Measurements from ENCODE around the gene KRTAP4-3. TPM values are rescaled to one million over a fixed set of nuclear protein-coding genes. Genes with fewer than 3 reads are reported as not detected.

Gene KRTAP4-3
- total RNA-seq, 1 donor from 2014 or later = not detected

- H3K4me3 Mint-ChIP-seq (ENCODE audit: unreplicated experiment) = no peak within 1 kb of the TSS
These were observed 9.8 kb upstream of the KRTAP4-3 start, which contains the start of gene KRTAP4-2 for GRCh38 chr17:41177727-41178271. Gene KRTAP4-2, minus strand, starts transcription at chr17:41178221. Its CDS starts 57 bp downstream, at chr17:41178164.

GRCh38 chr17:41176744-41177387 is 8.8 kb upstream of the KRTAP4-3 start:
- peaks cover 6% of the 10 kb centered on the region for H3K9me3 Mint-ChIP-seq (ENCODE audit: unreplicated experiment)
- DNase-seq = no peak
- H3K27me3 Mint-ChIP-seq (ENCODE audit: unreplicated experiment) = peaks cover 4% of the 10 kb centered on the region
- peaks cover 5% of the 10 kb centered on the region for H3K36me3 Mint-ChIP-seq (ENCODE audit: unreplicated experiment)
- TF ChIP-seq CTCF (IDR thresholded peaks at IDR 0.05; ENCODE audit: partially characterized antibody, unreplicated experiment) = no peak
- H3K4me3 Mint-ChIP-seq (ENCODE audit: unreplicated experiment) = no peak overlapping the region
- H3K27ac Mint-ChIP-seq (ENCODE audit: unreplicated experiment) = no peak overlapping the region
- H3K4me1 Mint-ChIP-seq (ENCODE audit: low read depth, unreplicated experiment) = no peaks in the 10 kb centered on the region

More at GRCh38 chr17:41177727-41178271, 9.8 kb upstream of the KRTAP4-3 start, which contains the start of gene KRTAP4-2:
- peak; percentile 15 for DNase-seq
- Mint-ChIP-seq H3K9me3 (ENCODE audit: unreplicated experiment) (peaks cover 6% of the 10 kb centered on the region), H3K27me3 (ENCODE audit: unreplicated experiment) (peaks cover 4% of the 10 kb centered on the region), H3K4me1 (ENCODE audit: low read depth, unreplicated experiment) (no peaks in the 10 kb centered on the region), H3K36me3 (ENCODE audit: unreplicated experiment) (peaks cover 5% of the 10 kb centered on the region), H3K27ac (ENCODE audit: unreplicated experiment) (no peak within 1 kb of the TSS)
- no peak for TF ChIP-seq CTCF (IDR thresholded peaks at IDR 0.05; ENCODE audit: partially characterized antibody, unreplicated experiment)

- Mint-ChIP-seq H3K27ac (ENCODE audit: unreplicated experiment) (no peak overlapping the region), H3K4me3 (ENCODE audit: unreplicated experiment) (no peak overlapping the region), H3K27me3 (ENCODE audit: unreplicated experiment) (peaks cover 5% of the 10 kb centered on the region), H3K9me3 (ENCODE audit: unreplicated experiment) (peaks cover 6% of the 10 kb centered on the region), H3K4me1 (ENCODE audit: low read depth, unreplicated experiment) (no peaks in the 10 kb centered on the region), H3K36me3 (ENCODE audit: unreplicated experiment) (peaks cover 8% of the 10 kb centered on the region)
- no peak for DNase-seq
- no peak for TF ChIP-seq CTCF (IDR thresholded peaks at IDR 0.05; ENCODE audit: partially characterized antibody, unreplicated experiment)
These were observed 3.9 kb upstream of the KRTAP4-3 start for GRCh38 chr17:41171886-41172285.

GRCh38 chr17:41167561-41167960 is 460 bp downstream of the KRTAP4-3 start:
- no peak overlapping the region for H3K4me3 Mint-ChIP-seq (ENCODE audit: unreplicated experiment)
- peaks cover 6% of the 10 kb centered on the region for H3K9me3 Mint-ChIP-seq (ENCODE audit: unreplicated experiment)
- peaks cover 5% of the 10 kb centered on the region for H3K27me3 Mint-ChIP-seq (ENCODE audit: unreplicated experiment)
- DNase-seq = peak; percentile 50
- no peaks in the 10 kb centered on the region for H3K4me1 Mint-ChIP-seq (ENCODE audit: low read depth, unreplicated experiment)
- no peak for TF ChIP-seq CTCF (IDR thresholded peaks at IDR 0.05; ENCODE audit: partially characterized antibody, unreplicated experiment)
- peaks cover 8% of the 10 kb centered on the region for H3K36me3 Mint-ChIP-seq (ENCODE audit: unreplicated experiment)
- H3K27ac Mint-ChIP-seq (ENCODE audit: unreplicated experiment) = peak overlapping the region; percentile 69

- Mint-ChIP-seq H3K27ac (ENCODE audit: unreplicated experiment) (no peak overlapping the region), H3K9me3 (ENCODE audit: unreplicated experiment) (peaks cover 14% of the 10 kb centered on the region), H3K4me1 (ENCODE audit: low read depth, unreplicated experiment) (no peaks in the 10 kb centered on the region), H3K36me3 (ENCODE audit: unreplicated experiment) (peaks cover 4% of the 10 kb centered on the region), H3K27me3 (ENCODE audit: unreplicated experiment) (peaks cover 7% of the 10 kb centered on the region), H3K4me3 (ENCODE audit: unreplicated experiment) (no peak overlapping the region)
- TF ChIP-seq CTCF (IDR thresholded peaks at IDR 0.05; ENCODE audit: partially characterized antibody, unreplicated experiment) = no peak
- DNase-seq = no peak
These were observed 4.2 kb downstream of the KRTAP4-3 start for GRCh38 chr17:41163828-41164227.

All from glutamatergic neuron (in vitro differentiated cells).